ENCODE data around the gene ETV1.

ETV1 gene

DNA sequence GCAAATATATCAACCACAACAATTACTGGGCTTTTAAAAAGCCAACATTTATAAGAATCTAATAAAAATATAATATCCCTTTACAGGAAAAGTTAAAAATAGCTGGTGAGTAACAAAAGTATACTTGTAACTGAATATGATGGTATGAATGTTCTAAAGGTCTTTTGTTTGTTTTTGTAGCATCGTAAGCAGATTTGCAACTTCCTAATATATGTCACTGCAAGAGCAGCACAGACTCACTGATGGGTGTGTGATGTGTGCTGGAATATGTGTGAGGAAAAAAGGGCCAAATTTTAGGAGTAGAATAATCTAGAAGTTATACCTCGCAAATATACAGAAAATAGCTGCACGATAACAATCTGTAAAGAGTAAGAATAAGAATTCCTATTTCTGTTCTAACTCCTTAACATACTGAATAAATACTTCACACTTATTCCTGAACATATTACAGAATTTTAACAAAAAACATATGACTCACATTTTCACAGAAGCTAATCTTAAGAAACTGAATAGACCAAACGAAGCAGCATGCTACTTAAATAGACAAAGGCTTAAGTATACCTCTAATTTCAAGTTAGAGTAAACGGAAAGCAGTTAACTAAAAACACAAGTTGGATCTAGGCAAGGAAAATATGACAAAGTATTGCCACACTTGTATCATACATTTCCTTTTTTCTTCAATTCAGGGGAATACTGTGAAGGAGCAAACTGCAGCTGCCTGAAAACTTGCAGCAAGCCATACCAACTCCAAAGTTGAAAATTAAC, 9.6 kb downstream of the ETV1 start:
- Mint-ChIP-seq H3K9me3 (ENCODE audit: low read depth) (no peaks in the 10 kb centered on the region), H3K36me3 (no peaks in the 10 kb centered on the region), H3K4me1 (ENCODE audit: low read depth) (no peaks in the 10 kb centered on the region), H3K27me3 (no peaks in the 10 kb centered on the region), H3K27ac (no peak overlapping the region), H3K4me3 (no peak overlapping the region)

DNA sequence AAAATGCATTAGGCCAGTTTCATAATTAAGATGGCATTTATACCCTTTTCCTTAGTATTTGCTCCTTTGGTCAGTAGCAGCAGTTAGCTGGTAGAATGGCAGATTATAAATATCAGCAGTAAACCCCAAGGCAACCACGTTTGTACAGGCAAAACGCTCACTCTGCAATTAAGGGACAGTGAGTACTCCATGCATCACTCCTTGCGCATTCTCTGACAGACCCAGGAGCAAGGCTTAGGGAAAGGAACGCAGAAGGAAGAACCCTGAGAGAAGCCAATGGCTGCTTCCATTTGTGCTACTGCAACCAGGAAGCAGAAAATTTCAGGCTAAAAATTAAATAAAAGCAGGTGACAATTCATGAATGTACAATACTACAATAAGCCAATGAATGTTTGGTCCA, 12.9 kb downstream of the ETV1 start:
- Mint-ChIP-seq H3K36me3 (no peaks in the 10 kb centered on the region), H3K4me3 (no peak overlapping the region), H3K9me3 (ENCODE audit: low read depth) (peaks cover 6% of the 10 kb centered on the region), H3K4me1 (ENCODE audit: low read depth) (no peaks in the 10 kb centered on the region), H3K27ac (no peak overlapping the region), H3K27me3 (peaks cover 8% of the 10 kb centered on the region)

DNA sequence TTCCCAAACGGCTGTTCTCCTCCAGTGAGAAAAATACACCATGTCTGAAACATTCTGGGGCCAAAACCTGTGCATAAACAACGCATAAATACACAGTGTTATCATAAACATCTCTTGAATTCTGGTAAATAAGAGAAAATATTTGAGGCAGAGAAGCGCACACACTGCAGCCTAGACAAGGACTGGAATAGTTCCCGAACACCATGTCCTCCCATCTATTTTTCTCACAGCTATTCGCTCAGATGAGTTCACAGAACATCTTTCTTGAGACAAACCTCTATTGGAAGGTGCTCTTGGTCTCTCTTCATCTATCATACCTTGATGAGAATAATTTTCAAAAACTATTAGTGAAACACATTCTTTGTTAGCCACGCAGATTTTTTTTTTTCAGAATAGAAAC, 24.4 kb downstream of the ETV1 start:
- H3K27ac Mint-ChIP-seq, result no peak overlapping the region
- no peaks in the 10 kb centered on the region for H3K4me1 Mint-ChIP-seq (ENCODE audit: low read depth)
- H3K4me3 Mint-ChIP-seq, result no peak overlapping the region
- no peaks in the 10 kb centered on the region for H3K36me3 Mint-ChIP-seq
- no peaks in the 10 kb centered on the region for H3K27me3 Mint-ChIP-seq
- no peaks in the 10 kb centered on the region for H3K9me3 Mint-ChIP-seq (ENCODE audit: low read depth)

DNA sequence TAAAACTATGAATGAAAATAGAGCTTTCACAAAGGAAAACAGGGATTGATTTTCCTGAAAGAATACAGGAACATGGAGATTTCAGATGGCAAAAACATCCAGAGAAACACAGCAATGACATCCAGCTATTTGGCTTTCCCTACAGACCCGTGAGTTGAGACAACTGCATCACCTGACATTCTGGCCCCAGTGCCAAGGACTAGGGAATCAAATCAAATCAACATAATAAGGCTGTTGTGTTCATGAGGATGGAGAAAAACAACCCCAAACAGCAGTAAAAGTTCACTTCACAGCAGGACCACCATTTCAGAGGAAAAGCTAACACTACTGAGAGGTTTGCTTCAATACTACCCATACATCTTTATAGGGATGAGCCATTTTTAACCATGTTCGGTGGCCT, 25.5 kb downstream of the ETV1 start:
- Mint-ChIP-seq H3K27me3 (no peaks in the 10 kb centered on the region), H3K27ac (no peak overlapping the region), H3K4me1 (ENCODE audit: low read depth) (no peaks in the 10 kb centered on the region), H3K36me3 (no peaks in the 10 kb centered on the region), H3K4me3 (no peak overlapping the region), H3K9me3 (ENCODE audit: low read depth) (no peaks in the 10 kb centered on the region)

DNA sequence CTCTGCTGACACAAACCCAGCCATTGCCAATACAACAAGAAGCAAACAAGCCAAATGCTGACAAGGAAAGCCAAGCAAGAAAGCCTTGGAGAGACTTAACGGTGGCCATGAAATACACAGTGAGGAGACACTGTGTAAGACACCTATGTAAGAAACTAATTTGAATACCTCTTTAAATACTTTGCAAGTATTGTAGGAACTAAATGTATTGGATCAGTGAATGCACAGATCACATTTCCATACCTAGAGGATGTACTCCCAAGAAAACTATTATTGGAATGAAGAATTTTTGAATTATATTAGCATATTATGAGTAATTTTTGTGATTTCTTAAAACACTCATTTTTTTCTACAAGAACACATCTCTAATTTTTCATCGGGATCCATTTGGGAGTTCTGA, 34.0 kb downstream of the ETV1 start:
- Mint-ChIP-seq H3K36me3 (no peaks in the 10 kb centered on the region), H3K4me1 (ENCODE audit: low read depth) (no peaks in the 10 kb centered on the region), H3K9me3 (ENCODE audit: low read depth) (no peaks in the 10 kb centered on the region), H3K4me3 (no peak overlapping the region), H3K27ac (no peak overlapping the region), H3K27me3 (no peaks in the 10 kb centered on the region)

DNA sequence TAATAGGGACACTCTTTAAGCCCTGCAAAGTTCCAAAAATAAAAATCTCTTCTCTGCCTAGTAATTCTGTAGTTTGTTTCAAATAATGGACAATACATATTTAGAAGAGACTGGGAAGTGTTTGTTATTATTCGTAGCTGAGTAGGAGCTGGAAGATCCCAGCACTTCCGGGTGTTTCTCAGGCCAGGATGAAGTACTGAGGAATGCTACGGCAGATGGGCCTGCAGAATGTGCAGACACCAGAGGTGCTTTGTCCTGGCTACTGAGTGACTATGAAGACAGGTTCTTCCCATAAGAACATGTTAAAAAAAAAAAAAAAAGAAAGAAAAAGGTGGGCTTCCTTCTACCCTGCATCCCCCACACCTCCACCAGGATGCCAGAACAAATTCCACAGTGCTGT, 36.1 kb downstream of the ETV1 start:
- Mint-ChIP-seq H3K9me3 (ENCODE audit: low read depth) (no peaks in the 10 kb centered on the region), H3K27me3 (no peaks in the 10 kb centered on the region), H3K4me1 (ENCODE audit: low read depth) (no peaks in the 10 kb centered on the region), H3K27ac (no peak overlapping the region), H3K4me3 (no peak overlapping the region), H3K36me3 (no peaks in the 10 kb centered on the region)

DNA sequence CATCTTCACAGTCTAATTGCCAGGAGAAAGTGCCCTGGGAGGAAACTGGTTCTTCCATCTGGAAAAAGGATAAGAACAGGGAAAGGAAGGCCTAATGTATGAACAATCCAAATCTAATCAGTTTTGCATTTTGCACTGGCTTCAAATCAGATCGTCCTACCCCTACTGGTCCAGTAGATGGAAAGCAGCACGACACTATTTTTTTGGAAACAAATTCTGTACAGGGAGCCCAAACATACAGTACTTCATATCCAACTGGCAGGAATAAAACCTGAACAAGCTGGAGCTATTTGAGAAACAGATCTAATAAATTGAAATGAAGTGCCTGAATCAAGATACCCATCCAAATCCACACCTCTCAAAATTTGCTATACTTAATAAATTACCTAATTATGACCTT, 36.5 kb downstream of the ETV1 start:
- no peaks in the 10 kb centered on the region for H3K36me3 Mint-ChIP-seq
- H3K4me3 Mint-ChIP-seq, result no peak overlapping the region

DNA sequence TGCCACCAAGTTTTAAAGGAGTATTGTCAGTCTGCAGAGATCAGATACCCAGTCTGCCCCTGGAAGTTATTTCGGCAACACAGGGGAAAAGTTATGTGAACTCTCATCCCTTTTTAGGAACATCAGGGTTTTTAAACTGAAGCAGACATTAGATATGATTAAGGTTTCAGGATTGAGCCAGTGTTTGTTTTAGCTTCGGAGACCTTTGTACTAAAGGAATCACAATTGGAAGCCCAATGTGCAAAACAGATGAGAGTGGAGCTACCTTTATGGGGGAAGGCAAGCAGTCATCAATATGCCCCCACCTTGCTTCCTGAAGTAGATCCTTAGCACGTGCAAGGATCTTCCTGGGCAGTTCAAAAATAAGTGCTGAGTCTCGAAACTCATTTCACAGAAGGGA, 39.5 kb downstream of the ETV1 start:
- H3K36me3 Mint-ChIP-seq, result no peaks in the 10 kb centered on the region
- no peak overlapping the region for H3K27ac Mint-ChIP-seq
- no peak overlapping the region for H3K4me3 Mint-ChIP-seq
- no peaks in the 10 kb centered on the region for H3K4me1 Mint-ChIP-seq (ENCODE audit: low read depth)
- H3K9me3 Mint-ChIP-seq (ENCODE audit: low read depth), result no peaks in the 10 kb centered on the region
- H3K27me3 Mint-ChIP-seq, result no peaks in the 10 kb centered on the region

More for the DNA sequence above, 36.5 kb downstream of the ETV1 start:
- Mint-ChIP-seq H3K27ac (no peak overlapping the region), H3K4me1 (ENCODE audit: low read depth) (no peaks in the 10 kb centered on the region), H3K27me3 (no peaks in the 10 kb centered on the region), H3K9me3 (ENCODE audit: low read depth) (no peaks in the 10 kb centered on the region)

DNA sequence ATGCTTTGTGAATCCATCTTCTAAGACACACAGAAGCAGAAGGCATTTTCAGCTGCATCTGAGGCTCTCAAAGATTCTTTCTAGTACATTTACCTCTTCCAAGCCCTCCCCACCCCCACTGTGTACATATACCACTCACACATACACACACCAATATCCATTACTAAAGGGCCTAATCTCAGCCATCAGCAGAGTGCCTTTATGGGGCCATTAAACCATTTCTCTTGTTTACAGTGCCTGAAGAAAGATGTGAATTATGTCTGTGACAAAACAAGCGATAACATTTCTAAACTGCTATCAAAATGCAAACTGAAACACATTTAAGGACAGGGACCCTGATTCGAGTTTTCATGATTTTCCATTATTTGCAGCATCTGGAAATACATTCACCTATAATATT, 40.0 kb downstream of the ETV1 start:
- Mint-ChIP-seq H3K4me3 (no peak overlapping the region), H3K36me3 (no peaks in the 10 kb centered on the region), H3K9me3 (ENCODE audit: low read depth) (no peaks in the 10 kb centered on the region), H3K27me3 (no peaks in the 10 kb centered on the region), H3K27ac (no peak overlapping the region), H3K4me1 (ENCODE audit: low read depth) (no peaks in the 10 kb centered on the region)

DNA sequence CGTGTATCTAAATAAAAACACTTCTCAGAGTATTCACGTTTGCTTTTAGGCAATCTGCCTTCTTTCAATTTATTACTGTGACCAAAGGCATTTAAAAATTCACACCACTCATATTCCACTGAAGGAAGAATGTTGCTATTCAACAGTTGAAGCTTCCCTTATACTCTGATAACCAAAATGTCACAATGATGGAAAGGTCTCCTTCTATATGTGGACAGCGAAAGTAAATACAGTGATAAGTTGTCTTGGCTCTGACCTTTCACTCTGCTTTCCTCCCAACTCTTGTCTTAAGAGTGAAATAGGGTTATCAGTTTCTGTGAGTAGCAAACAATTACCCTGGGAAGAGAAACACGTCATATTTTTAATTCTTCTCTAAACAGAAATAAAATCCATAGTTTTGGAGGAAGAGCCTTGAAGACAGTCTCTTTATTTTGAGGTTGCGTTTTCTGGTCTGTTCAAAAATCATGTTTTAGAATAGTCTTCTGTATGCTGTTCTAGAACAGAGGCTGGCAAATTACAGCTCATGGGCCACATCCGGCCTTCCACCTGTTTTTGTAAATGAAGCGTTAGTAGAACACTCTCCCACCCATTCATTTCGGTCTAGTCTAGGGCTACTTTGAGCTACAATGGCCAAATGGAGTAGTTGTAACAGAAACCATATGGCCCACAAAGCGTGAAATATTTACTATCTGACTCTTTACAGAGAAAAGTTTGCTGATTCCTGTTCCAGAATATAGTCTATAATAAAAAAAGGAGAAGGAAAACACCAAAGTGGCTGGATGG, 41.3 kb downstream of the ETV1 start:
- Mint-ChIP-seq H3K36me3 (no peaks in the 10 kb centered on the region), H3K4me1 (ENCODE audit: low read depth) (no peaks in the 10 kb centered on the region), H3K27me3 (no peaks in the 10 kb centered on the region), H3K4me3 (no peak overlapping the region), H3K9me3 (ENCODE audit: low read depth) (no peaks in the 10 kb centered on the region), H3K27ac (no peak overlapping the region)

DNA sequence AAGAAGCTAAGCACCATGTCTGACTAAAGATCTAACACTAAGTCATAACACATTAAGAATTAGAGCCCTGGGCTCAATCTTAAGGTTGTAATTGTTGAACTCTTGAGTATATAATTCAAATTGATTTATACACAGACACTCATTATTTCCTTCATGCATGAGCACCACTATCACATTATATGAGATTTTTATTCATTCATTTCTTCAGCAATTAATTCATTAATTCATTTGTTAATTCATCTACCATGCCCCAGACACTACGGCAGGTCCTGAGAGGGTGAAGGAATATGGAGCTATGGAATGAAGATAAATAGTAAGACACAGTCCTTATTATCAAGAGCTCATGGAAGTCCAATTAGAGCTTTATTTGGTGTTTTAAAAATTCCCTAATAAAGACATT, 41.9 kb downstream of the ETV1 start:
- Mint-ChIP-seq H3K36me3 (no peaks in the 10 kb centered on the region), H3K4me1 (ENCODE audit: low read depth) (no peaks in the 10 kb centered on the region), H3K4me3 (no peak overlapping the region), H3K27ac (no peak overlapping the region), H3K27me3 (no peaks in the 10 kb centered on the region), H3K9me3 (ENCODE audit: low read depth) (no peaks in the 10 kb centered on the region)

DNA sequence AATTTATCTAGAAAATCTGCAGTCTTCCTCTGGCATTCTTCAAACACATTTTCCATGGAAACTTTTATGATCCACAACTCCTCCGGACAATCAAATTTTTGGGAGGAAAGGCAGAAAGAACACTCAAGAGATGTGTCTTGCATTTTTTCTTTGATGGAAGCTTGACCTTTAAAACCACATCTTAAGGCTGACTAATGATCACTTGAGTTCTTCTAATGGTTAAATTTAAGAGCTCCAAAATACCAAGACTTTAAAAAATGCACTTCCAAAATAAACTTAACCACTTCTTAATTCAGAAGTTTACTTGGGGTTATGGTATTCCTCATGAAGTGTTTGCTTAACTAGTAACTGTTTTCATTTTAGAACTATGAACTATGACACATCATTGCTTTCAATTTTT, 43.3 kb downstream of the ETV1 start:
- Mint-ChIP-seq H3K27ac (no peak overlapping the region), H3K36me3 (no peaks in the 10 kb centered on the region), H3K4me3 (no peak overlapping the region), H3K9me3 (ENCODE audit: low read depth) (no peaks in the 10 kb centered on the region), H3K27me3 (no peaks in the 10 kb centered on the region), H3K4me1 (ENCODE audit: low read depth) (no peaks in the 10 kb centered on the region)

DNA sequence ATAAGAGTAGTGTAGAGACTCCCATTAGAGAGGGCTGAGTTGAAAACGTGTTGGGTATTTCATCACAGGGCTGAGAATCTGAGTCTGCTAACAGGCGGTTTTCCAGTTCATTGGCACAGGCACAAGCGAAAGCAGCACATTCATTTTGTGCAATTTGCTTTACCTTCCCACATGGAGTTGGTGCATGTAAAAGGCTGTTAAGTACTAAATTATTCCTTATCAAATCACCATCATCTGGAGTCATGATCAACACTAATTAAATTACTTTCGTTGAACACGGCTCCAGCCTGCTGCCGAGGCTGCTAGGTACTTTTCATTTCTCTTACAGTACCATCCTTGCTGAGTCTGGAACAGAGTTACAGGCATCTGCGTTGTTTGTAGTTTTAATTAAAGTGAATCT, 43.8 kb downstream of the ETV1 start:
- H3K4me3 Mint-ChIP-seq, result no peak overlapping the region
- H3K27ac Mint-ChIP-seq, result no peak overlapping the region
- H3K36me3 Mint-ChIP-seq, result no peaks in the 10 kb centered on the region
- no peaks in the 10 kb centered on the region for H3K27me3 Mint-ChIP-seq
- no peaks in the 10 kb centered on the region for H3K4me1 Mint-ChIP-seq (ENCODE audit: low read depth)
- no peaks in the 10 kb centered on the region for H3K9me3 Mint-ChIP-seq (ENCODE audit: low read depth)

DNA sequence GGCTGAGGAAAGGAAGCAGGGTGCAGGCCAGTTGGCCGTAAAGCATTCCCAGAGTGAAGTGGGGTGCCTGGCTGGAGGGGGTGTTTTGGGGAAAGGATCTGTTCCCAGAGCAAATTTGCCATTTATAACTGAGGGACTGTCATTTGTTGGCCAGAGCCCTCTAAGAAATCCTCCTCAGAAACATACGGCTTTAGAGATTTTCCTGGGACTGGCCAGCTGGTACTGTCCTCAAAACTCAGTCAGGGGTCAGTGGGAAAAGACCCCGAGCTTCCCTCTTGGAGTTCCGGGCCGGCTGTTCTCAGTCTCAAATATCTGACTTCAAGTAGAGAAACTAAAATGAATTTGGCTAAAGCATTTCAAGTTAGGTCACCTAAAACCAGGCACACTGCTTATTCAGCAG, 55.9 kb downstream of the ETV1 start:
- Mint-ChIP-seq H3K36me3 (no peaks in the 10 kb centered on the region), H3K27ac (no peak overlapping the region)

DNA sequence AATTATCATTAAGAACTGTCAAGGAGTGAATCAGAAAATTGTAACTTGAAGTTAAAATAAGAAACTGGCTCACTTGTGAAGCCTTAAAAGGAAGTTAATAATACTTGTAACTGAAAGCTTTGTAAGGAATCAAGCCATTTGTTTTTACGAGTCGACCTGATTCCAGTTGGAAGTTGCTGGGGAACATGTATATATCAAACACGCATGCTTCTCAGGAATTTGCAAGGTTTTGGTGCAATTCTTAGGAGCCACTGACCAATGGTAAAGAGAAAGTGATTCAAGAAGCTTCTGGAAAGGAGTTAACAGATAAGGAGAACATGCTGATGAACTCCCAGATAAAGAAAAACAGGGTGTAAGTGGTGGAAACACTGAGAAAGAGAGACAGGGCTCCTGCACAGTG, 56.4 kb downstream of the ETV1 start:
- no peak overlapping the region for H3K27ac Mint-ChIP-seq
- H3K9me3 Mint-ChIP-seq (ENCODE audit: low read depth), result no peaks in the 10 kb centered on the region
- no peak overlapping the region for H3K4me3 Mint-ChIP-seq
- H3K36me3 Mint-ChIP-seq, result no peaks in the 10 kb centered on the region
- no peaks in the 10 kb centered on the region for H3K4me1 Mint-ChIP-seq (ENCODE audit: low read depth)
- peaks cover 2% of the 10 kb centered on the region for H3K27me3 Mint-ChIP-seq

More for the DNA sequence above, 55.9 kb downstream of the ETV1 start:
- Mint-ChIP-seq H3K4me1 (ENCODE audit: low read depth) (no peaks in the 10 kb centered on the region), H3K27me3 (peaks cover 2% of the 10 kb centered on the region), H3K4me3 (no peak overlapping the region), H3K9me3 (ENCODE audit: low read depth) (no peaks in the 10 kb centered on the region)

DNA sequence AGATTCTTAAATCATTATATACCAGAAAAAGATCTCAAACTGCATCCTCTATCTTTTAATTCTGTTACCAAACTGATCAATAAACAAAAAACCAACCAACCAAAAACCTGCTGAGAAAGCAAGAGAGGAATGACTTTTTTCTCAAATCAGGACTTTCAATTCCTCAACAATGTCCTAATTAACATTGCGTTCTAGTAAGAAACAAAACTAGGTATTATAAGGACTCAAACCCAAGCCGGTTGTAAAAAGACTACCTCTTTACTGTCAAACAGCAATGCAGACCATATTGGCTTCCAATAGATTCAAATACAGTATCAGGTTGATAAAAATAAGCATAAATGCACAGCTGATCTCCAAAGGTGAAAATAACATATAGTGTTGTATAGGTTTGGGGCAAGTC, 57.3 kb downstream of the ETV1 start:
- H3K4me1 Mint-ChIP-seq (ENCODE audit: low read depth), result no peaks in the 10 kb centered on the region
- H3K4me3 Mint-ChIP-seq, result no peak overlapping the region
- no peaks in the 10 kb centered on the region for H3K9me3 Mint-ChIP-seq (ENCODE audit: low read depth)
- peaks cover 2% of the 10 kb centered on the region for H3K27me3 Mint-ChIP-seq
- no peak overlapping the region for H3K27ac Mint-ChIP-seq
- H3K36me3 Mint-ChIP-seq, result no peaks in the 10 kb centered on the region
